ENCODE data around the gene SH3RF1.

SH3RF1 gene

DNA sequence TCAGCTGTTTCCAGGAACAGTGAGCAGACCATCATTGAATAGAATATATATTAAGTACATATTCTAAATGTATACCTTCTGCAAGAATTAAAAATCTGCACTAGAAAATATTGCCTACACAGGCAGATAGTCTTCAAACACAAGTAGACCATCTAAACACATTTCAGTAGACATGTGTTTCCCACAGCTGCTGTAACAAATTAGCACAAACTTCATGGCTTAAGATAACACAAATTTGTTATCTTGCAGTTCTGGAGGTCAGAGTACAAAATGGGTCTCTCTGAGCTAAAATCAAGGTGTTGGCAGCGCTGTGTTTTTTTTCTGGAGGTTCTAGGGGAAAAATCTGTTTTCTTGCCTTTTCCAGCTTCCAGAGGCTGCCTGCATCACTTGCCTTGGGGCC is 42.7 kb downstream of the SH3RF1 start:
- WGBS (ENCODE audit: insufficient coverage) = 100% methylated on average over 1 of the region's 1 CpG
- Histone ChIP-seq H3K4me3 (ENCODE audit: control insufficient read depth in 1 of 7, extremely low read depth in 1 of 7, insufficient read depth in 4 of 7, low read depth in 2 of 7, low read length in 6 of 7) (no peak overlapping the region), H3K27me3 (replicated peaks in 2 of 5; ENCODE audit: control insufficient read depth in 4 of 5, insufficient read depth in 5 of 5, low read length in 4 of 5) (no peaks in the 10 kb centered on the region), H3K36me3 (ENCODE audit: control insufficient read depth in 4 of 4, insufficient read depth in 4 of 4, low read length in 3 of 4) (peaks cover 0 to 2% (median under 1%) of the 10 kb centered on the region in 4 experiments), H3K27ac (ENCODE audit: insufficient read depth in 1 of 2, low read depth in 1 of 2, low read length in 2 of 2, poor library complexity in 1 of 2, severe bottlenecking in 2 of 2) (no peak overlapping the region), H3K9me3 (ENCODE audit: control extremely low read depth in 1 of 5, control insufficient read depth in 4 of 5, insufficient read depth in 2 of 5, low read depth in 1 of 5, low read length in 4 of 5) (no peaks in the 10 kb centered on the region), H3K4me1 (ENCODE audit: control extremely low read depth in 1 of 4, control insufficient read depth in 4 of 4, insufficient read depth in 4 of 4, low read length in 3 of 4) (peaks cover 0 to 10% (median 3%) of the 10 kb centered on the region in 4 experiments)
- ChIA-PET POLR2A (no interaction called here), CTCF (no interaction called here)
- no peak for DNase-seq

GRCh38 chr4:169226565-169226964 is 44.2 kb downstream of the SH3RF1 start:
- H3K27ac ChIP-seq (ENCODE audit: insufficient read depth in 1 of 2, low read depth in 1 of 2, low read length in 2 of 2, poor library complexity in 1 of 2, severe bottlenecking in 2 of 2) = no peak overlapping the region
- no peak overlapping the region for H3K4me3 ChIP-seq (ENCODE audit: control insufficient read depth in 1 of 7, extremely low read depth in 1 of 7, insufficient read depth in 4 of 7, low read depth in 2 of 7, low read length in 6 of 7)
- ChIA-PET CTCF (interaction anchor here (0.7 to 1.1 kb wide), 2 partner anchors 8 to 12 kb away, joined by 3 read pairs; no protein-coding TSS in a partner anchor), POLR2A (interaction anchor here (0.6 kb wide), 1 partner anchor 63 kb away, joined by 6 read pairs; no protein-coding TSS in a partner anchor)
- peaks cover 0 to 2% (median under 1%) of the 10 kb centered on the region in 4 experiments for H3K36me3 ChIP-seq (ENCODE audit: control insufficient read depth in 4 of 4, insufficient read depth in 4 of 4, low read length in 3 of 4)
- no peak for DNase-seq
- H3K27me3 ChIP-seq (replicated peaks in 2 of 5; ENCODE audit: control insufficient read depth in 4 of 5, insufficient read depth in 5 of 5, low read length in 4 of 5) = no peaks in the 10 kb centered on the region
- no peaks in the 10 kb centered on the region for H3K9me3 ChIP-seq (ENCODE audit: control extremely low read depth in 1 of 5, control insufficient read depth in 4 of 5, insufficient read depth in 2 of 5, low read depth in 1 of 5, low read length in 4 of 5)
- H3K4me1 ChIP-seq (ENCODE audit: control extremely low read depth in 1 of 4, control insufficient read depth in 4 of 4, insufficient read depth in 4 of 4, low read length in 3 of 4) = peaks cover 0 to 15% (median 4%) of the 10 kb centered on the region in 4 experiments

DNA sequence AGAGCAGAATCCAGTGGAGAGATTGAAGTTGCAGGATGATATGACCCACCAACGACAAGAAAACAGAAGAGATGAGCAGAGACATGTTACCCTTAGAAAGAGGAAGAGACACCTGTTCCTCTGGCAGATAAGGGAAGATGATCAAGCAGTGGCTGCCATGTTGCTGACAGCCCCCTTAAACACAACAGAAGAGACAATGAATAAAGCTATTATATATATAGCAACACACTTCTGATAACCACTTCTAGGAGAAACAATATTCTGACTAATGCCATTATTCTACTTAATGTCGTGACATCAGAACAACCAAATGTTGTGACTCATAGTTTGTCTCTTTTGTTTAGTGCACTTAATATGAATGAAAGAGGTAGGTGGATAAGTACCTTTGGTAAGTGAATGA is 44.9 kb downstream of the SH3RF1 start:
- peak in 1 of 3 donors; percentile 17 for DNase-seq
- H3K36me3 ChIP-seq (ENCODE audit: control insufficient read depth in 4 of 4, insufficient read depth in 4 of 4, low read length in 3 of 4) = peaks cover 0 to 2% (median under 1%) of the 10 kb centered on the region in 4 experiments
- WGBS (ENCODE audit: insufficient coverage) = 17% methylated on average over 1 of the region's 2 CpGs
- peaks cover 0 to 15% (median 4%) of the 10 kb centered on the region in 4 experiments for H3K4me1 ChIP-seq (ENCODE audit: control extremely low read depth in 1 of 4, control insufficient read depth in 4 of 4, insufficient read depth in 4 of 4, low read length in 3 of 4)
- CTCF ChIA-PET = interaction anchor here (1.1 kb wide), 1 partner anchor 9 kb away, joined by 3 read pairs; no protein-coding TSS in a partner anchor
- H3K4me3 ChIP-seq (ENCODE audit: control insufficient read depth in 1 of 7, extremely low read depth in 1 of 7, insufficient read depth in 4 of 7, low read depth in 2 of 7, low read length in 6 of 7) = no peak overlapping the region
- H3K9me3 ChIP-seq (ENCODE audit: control extremely low read depth in 1 of 5, control insufficient read depth in 4 of 5, insufficient read depth in 2 of 5, low read depth in 1 of 5, low read length in 4 of 5) = no peaks in the 10 kb centered on the region
- POLR2A ChIA-PET = no interaction called here
- no peak overlapping the region for H3K27ac ChIP-seq (ENCODE audit: insufficient read depth in 1 of 2, low read depth in 1 of 2, low read length in 2 of 2, poor library complexity in 1 of 2, severe bottlenecking in 2 of 2)
- no peaks in the 10 kb centered on the region for H3K27me3 ChIP-seq (replicated peaks in 2 of 5; ENCODE audit: control insufficient read depth in 4 of 5, insufficient read depth in 5 of 5, low read length in 4 of 5)

DNA sequence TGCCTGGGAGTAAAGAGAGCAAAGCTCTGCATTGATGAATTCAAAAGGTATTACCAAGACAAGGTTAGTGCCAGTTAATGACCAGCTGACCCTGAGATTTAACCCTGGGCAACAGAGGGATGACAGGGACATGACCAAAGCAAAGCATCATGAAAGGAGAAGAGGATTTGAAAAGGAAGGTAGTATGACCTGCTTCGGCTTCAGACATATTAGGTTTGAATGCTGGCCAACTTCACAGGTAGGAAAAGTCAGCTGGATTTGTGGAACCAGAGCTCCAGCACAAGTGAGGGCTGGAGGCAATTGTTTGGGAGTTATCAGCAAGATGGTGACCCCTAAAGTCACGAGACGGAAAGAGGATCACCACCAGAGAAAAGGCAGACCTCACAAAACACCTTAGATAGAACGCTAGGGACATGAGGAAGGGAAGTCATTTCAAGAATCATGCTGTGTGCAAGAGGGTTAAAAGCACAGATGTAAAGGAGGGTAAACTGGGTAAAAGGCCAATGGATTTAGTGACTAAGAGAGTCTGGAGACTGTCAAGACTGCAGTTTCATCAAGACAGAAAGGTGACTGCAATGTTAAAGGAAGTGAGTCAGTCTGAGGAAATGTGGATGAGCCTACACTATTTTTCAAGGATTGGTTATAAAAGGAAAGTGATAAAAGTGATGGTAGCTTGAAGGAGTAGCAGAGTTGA is 45.6 kb downstream of the SH3RF1 start:
- WGBS (ENCODE audit: insufficient coverage) = 94% methylated on average over 4 of the region's 4 CpGs
- H3K4me3 ChIP-seq (ENCODE audit: control insufficient read depth in 1 of 7, extremely low read depth in 1 of 7, insufficient read depth in 4 of 7, low read depth in 2 of 7, low read length in 6 of 7) = no peak overlapping the region
- H3K36me3 ChIP-seq (ENCODE audit: control insufficient read depth in 4 of 4, insufficient read depth in 4 of 4, low read length in 3 of 4) = peaks cover 0 to 2% (median under 1%) of the 10 kb centered on the region in 4 experiments
- CTCF ChIA-PET = interaction anchor here (1.1 to 1.3 kb wide), 4 partner anchors 10 to 45 kb away, joined by 3 to 4 read pairs (median 3); no protein-coding TSS in a partner anchor
- peak in 2 of 3 donors; percentile 49 to 60 for DNase-seq
- H3K27me3 ChIP-seq (replicated peaks in 2 of 5; ENCODE audit: control insufficient read depth in 4 of 5, insufficient read depth in 5 of 5, low read length in 4 of 5) = no peaks in the 10 kb centered on the region
- no peak overlapping the region for H3K27ac ChIP-seq (ENCODE audit: insufficient read depth in 1 of 2, low read depth in 1 of 2, low read length in 2 of 2, poor library complexity in 1 of 2, severe bottlenecking in 2 of 2)
- peaks cover 0 to 15% (median 4%) of the 10 kb centered on the region in 4 experiments for H3K4me1 ChIP-seq (ENCODE audit: control extremely low read depth in 1 of 4, control insufficient read depth in 4 of 4, insufficient read depth in 4 of 4, low read length in 3 of 4)
- POLR2A ChIA-PET = no interaction called here
- H3K9me3 ChIP-seq (ENCODE audit: control extremely low read depth in 1 of 5, control insufficient read depth in 4 of 5, insufficient read depth in 2 of 5, low read depth in 1 of 5, low read length in 4 of 5) = no peaks in the 10 kb centered on the region

GRCh38 chr4:169222761-169223160 is 48.0 kb downstream of the SH3RF1 start:
- CTCF ChIA-PET = interaction anchor here (1.6 kb wide), 1 partner anchor 10 kb away, joined by 3 read pairs; no protein-coding TSS in a partner anchor
- no peak overlapping the region for H3K27ac ChIP-seq (ENCODE audit: insufficient read depth in 1 of 2, low read depth in 1 of 2, low read length in 2 of 2, poor library complexity in 1 of 2, severe bottlenecking in 2 of 2)
- H3K4me1 ChIP-seq (ENCODE audit: control extremely low read depth in 1 of 4, control insufficient read depth in 4 of 4, insufficient read depth in 4 of 4, low read length in 3 of 4) = peaks cover 0 to 15% (median 4%) of the 10 kb centered on the region in 4 experiments
- H3K36me3 ChIP-seq (ENCODE audit: control insufficient read depth in 4 of 4, insufficient read depth in 4 of 4, low read length in 3 of 4) = peaks cover 0 to 2% (median under 1%) of the 10 kb centered on the region in 4 experiments
- H3K9me3 ChIP-seq (ENCODE audit: control extremely low read depth in 1 of 5, control insufficient read depth in 4 of 5, insufficient read depth in 2 of 5, low read depth in 1 of 5, low read length in 4 of 5) = no peaks in the 10 kb centered on the region
- POLR2A ChIA-PET = no interaction called here
- no peak overlapping the region for H3K4me3 ChIP-seq (ENCODE audit: control insufficient read depth in 1 of 7, extremely low read depth in 1 of 7, insufficient read depth in 4 of 7, low read depth in 2 of 7, low read length in 6 of 7)
- no peak for DNase-seq
- H3K27me3 ChIP-seq (replicated peaks in 2 of 5; ENCODE audit: control insufficient read depth in 4 of 5, insufficient read depth in 5 of 5, low read length in 4 of 5) = no peaks in the 10 kb centered on the region
- 94% methylated on average over 5 of the region's 6 CpGs for WGBS (ENCODE audit: insufficient coverage)

DNA sequence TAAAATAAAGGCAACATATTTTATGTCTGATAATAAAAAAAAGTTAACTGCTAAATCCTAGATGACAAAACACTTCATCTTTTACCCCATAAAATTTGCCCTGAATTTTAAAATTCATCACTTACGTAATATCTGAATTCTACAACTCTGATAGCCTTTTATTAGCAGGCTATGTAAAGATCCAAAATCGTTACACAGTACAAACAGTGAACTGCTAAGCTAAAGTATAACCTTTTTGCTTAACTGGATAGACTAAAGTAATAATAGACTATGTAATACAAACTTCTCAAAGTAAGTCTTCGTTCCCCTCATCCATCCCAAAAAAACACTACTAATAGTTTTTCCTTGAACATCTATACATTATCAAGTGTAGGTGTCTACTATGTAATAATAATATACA is 49.1 kb downstream of the SH3RF1 start:
- CTCF ChIA-PET = interaction anchor here (1.6 kb wide), 1 partner anchor 11 kb away, joined by 3 read pairs; no protein-coding TSS in a partner anchor
- H3K36me3 ChIP-seq (ENCODE audit: control insufficient read depth in 4 of 4, insufficient read depth in 4 of 4, low read length in 3 of 4) = peaks cover 0 to 2% (median under 1%) of the 10 kb centered on the region in 4 experiments
- WGBS (ENCODE audit: insufficient coverage) = 100% methylated on average over 2 of the region's 3 CpGs

GRCh38 chr4:169220854-169221411 is 49.8 kb downstream of the SH3RF1 start:
- Histone ChIP-seq H3K27me3 (replicated peaks in 2 of 5; ENCODE audit: control insufficient read depth in 4 of 5, insufficient read depth in 5 of 5, low read length in 4 of 5) (no peaks in the 10 kb centered on the region), H3K36me3 (ENCODE audit: control insufficient read depth in 4 of 4, insufficient read depth in 4 of 4, low read length in 3 of 4) (peaks cover 0 to 2% (median under 1%) of the 10 kb centered on the region in 4 experiments), H3K9me3 (ENCODE audit: control extremely low read depth in 1 of 5, control insufficient read depth in 4 of 5, insufficient read depth in 2 of 5, low read depth in 1 of 5, low read length in 4 of 5) (no peaks in the 10 kb centered on the region), H3K4me1 (ENCODE audit: control extremely low read depth in 1 of 4, control insufficient read depth in 4 of 4, insufficient read depth in 4 of 4, low read length in 3 of 4) (peaks cover 0 to 15% (median 4%) of the 10 kb centered on the region in 4 experiments), H3K27ac (ENCODE audit: insufficient read depth in 1 of 2, low read depth in 1 of 2, low read length in 2 of 2, poor library complexity in 1 of 2, severe bottlenecking in 2 of 2) (no peak overlapping the region), H3K4me3 (ENCODE audit: control insufficient read depth in 1 of 7, extremely low read depth in 1 of 7, insufficient read depth in 4 of 7, low read depth in 2 of 7, low read length in 6 of 7) (no peak overlapping the region)
- CTCF ChIA-PET = interaction anchor here (1.6 kb wide), 1 partner anchor 12 kb away, joined by 3 read pairs; no protein-coding TSS in a partner anchor
- DNase-seq = no peak
- POLR2A ChIA-PET = interaction anchor here (0.6 kb wide), 1 partner anchor 14 kb away, joined by 4 read pairs; no protein-coding TSS in a partner anchor
- WGBS (ENCODE audit: insufficient coverage) = 98% methylated on average over 6 of the region's 7 CpGs

More for the DNA sequence above, 49.1 kb downstream of the SH3RF1 start:
- no peak for DNase-seq
- H3K4me3 ChIP-seq (ENCODE audit: control insufficient read depth in 1 of 7, extremely low read depth in 1 of 7, insufficient read depth in 4 of 7, low read depth in 2 of 7, low read length in 6 of 7) = no peak overlapping the region
- peaks cover 0 to 15% (median 4%) of the 10 kb centered on the region in 4 experiments for H3K4me1 ChIP-seq (ENCODE audit: control extremely low read depth in 1 of 4, control insufficient read depth in 4 of 4, insufficient read depth in 4 of 4, low read length in 3 of 4)
- no peak overlapping the region for H3K27ac ChIP-seq (ENCODE audit: insufficient read depth in 1 of 2, low read depth in 1 of 2, low read length in 2 of 2, poor library complexity in 1 of 2, severe bottlenecking in 2 of 2)
- H3K9me3 ChIP-seq (ENCODE audit: control extremely low read depth in 1 of 5, control insufficient read depth in 4 of 5, insufficient read depth in 2 of 5, low read depth in 1 of 5, low read length in 4 of 5) = no peaks in the 10 kb centered on the region
- POLR2A ChIA-PET = no interaction called here
- H3K27me3 ChIP-seq (replicated peaks in 2 of 5; ENCODE audit: control insufficient read depth in 4 of 5, insufficient read depth in 5 of 5, low read length in 4 of 5) = no peaks in the 10 kb centered on the region

Measured in common myeloid progenitor, CD34-positive (primary cell).